ENCODE measurements around the gene METTL21A.

GRCh38 chr2:207655000-207655399, 29.8 kb upstream of the METTL21A start:
- TF ChIP-seq POLR2A (IDR thresholded peaks at IDR 0.05): no peak
- TF ChIP-seq CTCF (IDR thresholded peaks at IDR 0.05): no peak
- no peak for TF ChIP-seq EP300 (IDR thresholded peaks at IDR 0.05)
- TF ChIP-seq POLR2AphosphoS5 (IDR thresholded peaks at IDR 0.05): no peak

Data from upper lobe of left lung (tissue), 4 donors.